H1 (cell line): ENCODE data around the gene HOTAIR. TPM values are rescaled to one million over a fixed set of nuclear protein-coding genes. Genes with fewer than 3 reads are reported as not detected.

ENCODE experiments used
- ASH2L ChIP-seq: fragments of 200-600, 300-600 bp; sonication (generic); IDR thresholded peaks from one replicate; pipeline ENCODE4 v1.7.1; 2017; ENCODE audit warnings: low read length
- CBX8 ChIP-seq: fragments of 300-800, 300-1000 bp; sonication (generic); IDR thresholded peaks from 2 replicates; pipeline ENCODE4 v1.7.1; 2016; ENCODE audit warnings: low read depth, low read length, borderline replicate concordance
- CHD1 ChIP-seq: IDR thresholded peaks from 2 replicates; pipeline ENCODE4 v1.6.1; 2012; ENCODE audit warnings: low read depth, low read length, improper control_type of control experiment
- CHD7 ChIP-seq: fragments of 300-600 bp; sonication (generic); IDR thresholded peaks from 2 replicates; pipeline ENCODE4 v1.7.1; 2012; ENCODE audit warnings: low read length, moderate library complexity, mild to moderate bottlenecking, inconsistent platforms; ENCODE audit not compliant: insufficient replicate concordance
- SP4 ChIP-seq: IDR thresholded peaks from 2 replicates; pipeline ENCODE4 v1.6.1; 2012; ENCODE audit warnings: low read length, inconsistent platforms
- USF2 ChIP-seq: IDR thresholded peaks from 2 replicates; pipeline ENCODE4 v1.6.1; 2011; ENCODE audit warnings: low read length, improper control_type of control experiment
- polyA plus RNA-seq, 7 experiments: library from polyadenylated mRNA; depleted of rRNA in 3 of 7; stranded (reverse) in 5 of 7; unstranded in 2 of 7; fragments of >200 nt in 5 of 7; fragments of 200-250 nt in 2 of 7; gene quantifications; 1 replicate in 5 of 7; 2 replicates in 1 of 7; 4 replicates in 1 of 7; pipeline versions ENCODE4 v1.2.1 to v1.2.3, GENCODE V29; 2011 to 2013; ENCODE audit warnings: missing spikeins in 2 of 7, mixed read lengths in 2 of 7
- total RNA-seq: library from RNA; stranded (reverse); fragmentation: NEBNext Ultra II Directional; extraction: Animal tissue kit (Norgen Biotek cat#: 25700); gene quantifications from 2 replicates; pipeline ENCODE4 v1.2.1, GENCODE V29; 2021

Gene HOTAIR
- total and polyA plus RNA-seq, 2 of the 8 experiments (the other 6 are each of a cell fraction or from before 2014, with no cell fraction given), result not detected

GRCh38 chr12:53963434-53964314, 11.1 kb downstream of the HOTAIR start (continued):
- no peak for TF ChIP-seq CHD7
- no peak for TF ChIP-seq CHD1
- TF ChIP-seq SP4, result no peak
- no peak for TF ChIP-seq USF2
- TF ChIP-seq ASH2L, result no peak
- peak; percentile 88; the same call in 1 of the 2 replicates for TF ChIP-seq CBX8
- TF ChIP-seq, all 59 proteins: peak for 4
